Right lobe of liver (tissue), 6 donors: Measurements from ENCODE around the gene G0S2. TPM values are rescaled to one million over a fixed set of nuclear protein-coding genes. Genes with fewer than 3 reads are reported as not detected.

Experiments used
- ATAC-seq, 4 donors: fragments of 200-7000 bp; cut with Tn5 transposase; one replicate each; pipeline ENCODE4 v1.9.1; 2020; ENCODE audit warnings: mild to moderate bottlenecking in 4 of 4, moderate library complexity in 4 of 4
- DNase-seq, 3 donors: peaks; one replicate each; pipeline ENCODE4 v3.0.0-alpha.2; 2020
- H3K27ac ChIP-seq, 3 donors: fragments of 200-600 bp; one replicate each; pipeline ENCODE4 v1.8.0; 2022
- H3K27me3 ChIP-seq, 2 donors: fragments of 200-600 bp; one replicate each; pipeline ENCODE4 v1.8.0; 2022
- H3K36me3 ChIP-seq, 4 donors: fragments of 200-600 bp; sonication (generic) in 1 of 4; one replicate each; pipeline versions ENCODE4 v1.5.1 to v1.8.0; 2017 to 2022; ENCODE audit warnings: control low read depth in 1 of 4
- H3K4me1 ChIP-seq, 4 donors: fragments of 200-600 bp; sonication (generic) in 1 of 4; one replicate each; pipeline versions ENCODE4 v1.5.1 to v1.8.0; 2017 to 2022; ENCODE audit warnings: control low read depth in 1 of 4
- H3K4me3 ChIP-seq, 3 donors: fragments of 200-600 bp; one replicate each; pipeline ENCODE4 v1.8.0; 2022
- H3K9me3 ChIP-seq, 4 donors: fragments of 200-600 bp; sonication (generic) in 1 of 4; one replicate each; pipeline versions ENCODE4 v1.5.1 to v1.8.0; 2017 to 2022; ENCODE audit warnings: control low read depth in 1 of 4
- CTCF ChIP-seq, 4 donors: fragments of 200-600 bp in 3 of 4; fragments of 450-650 bp in 1 of 4; IDR thresholded peaks; one replicate each; pipeline versions ENCODE4 v1.5.1 to v1.8.0; 2016 to 2022; ENCODE audit warnings: antibody characterized with exemption in 4 of 4, mild to moderate bottlenecking in 2 of 4
- POLR2A ChIP-seq: fragments of 450-650 bp; IDR thresholded peaks from one replicate; pipeline ENCODE4 v1.6.1; 2017; ENCODE audit warnings: antibody characterized with exemption, mild to moderate bottlenecking
- WGBS: methylation state at CpG from one replicate; pipeline ENCODE4 v1.1.6; 2018; ENCODE audit warnings: low coverage, low lambda C conversion rate; ENCODE audit not compliant: insufficient coverage; ENCODE audit errors: missing lambda C conversion rate; 5-methylcytosine and 5-hydroxymethylcytosine counted together
- intact Hi-C, 2 donors: fragments of 100-400 bp; cut with DNase I; formaldehyde crosslinking; loops; one replicate each; pipeline versions ENCODE4 v1.11.2 to v1.14.1; 2022
- total RNA-seq, 6 experiments: library from RNA; depleted of rRNA in 2 of 6; stranded (reverse); fragments of >200 nt in 2 of 6; fragmentation: NEBNext Ultra II Directional in 3 of 6; extraction: Animal tissue kit (Norgen Biotek cat#: 25700) in 3 of 6; gene quantifications; one replicate each; pipeline versions ENCODE4 v1.1.0 to v1.2.4, GENCODE V29; 2016 to 2023
- donor health status: DM: no; HTN: yes; CAD: no.
- donor health status: DM: no; HTN: no; CAD: no.
- donor health status: DM: no; HTN: no; CAD: no.
- donor health status: DM: no; HTN: yes; CAD: no.
- donor health status: DM: no; HTN: yes; CAD: no.

Gene G0S2
- total RNA-seq, 6 experiments from 2014 or later, result 36.9 to 749 (median 247) TPM

GRCh38 chr1:209723265-209723664 lies 48.1 kb downstream of the G0S2 start:
- DNase-seq (no peak), ATAC-seq (peak in 2 of 4 donors; percentile 1 to 11)
- H3K4me1 ChIP-seq, result peaks cover 0 to 63% (median 24%) of the 10 kb centered on the region in 4 donors
- WGBS, result 44% methylated on average over 3 of the region's 3 CpGs
- H3K4me3 ChIP-seq, result no peak overlapping the region
- peak overlapping the region; percentile 78 to 95 (median 93) for H3K27ac ChIP-seq
- intact Hi-C loops, result no loop called here
- no peaks in the 10 kb centered on the region for H3K36me3 ChIP-seq
- H3K27me3 ChIP-seq, result no peaks in the 10 kb centered on the region
- TF ChIP-seq CTCF (IDR thresholded peaks at IDR 0.05), result no peak
- no peak for TF ChIP-seq POLR2A
- no peaks in the 10 kb centered on the region for H3K9me3 ChIP-seq

GRCh38 chr1:209723756-209724693 lies 48.8 kb downstream of the G0S2 start:
- WGBS, result 11% methylated on average over 3 of the region's 3 CpGs
- TF ChIP-seq CTCF (IDR thresholded peaks at IDR 0.05), result no peak
- Histone ChIP-seq H3K27ac (peak overlapping the region; percentile 78 to 95 (median 93)), H3K36me3 (no peaks in the 10 kb centered on the region), H3K4me3 (no peak overlapping the region), H3K4me1 (peaks cover 0 to 69% (median 24%) of the 10 kb centered on the region in 4 donors), H3K27me3 (no peaks in the 10 kb centered on the region), H3K9me3 (no peaks in the 10 kb centered on the region)
- ATAC-seq (peak; percentile 49 to 75 (median 66)), DNase-seq (peak in 1 of 3 donors; percentile 64)
- intact Hi-C loops, result no loop called here

Other genes with a start within 250 kb of the G0S2 start
- gene CAMK1G, start 91.7 kb upstream of the G0S2 start, total RNA-seq, result under 1 TPM in 4 of 6 experiments, not detected in 2; 0.17 to 0.80 (median 0.37) TPM
- 10 to 100 TPM in 1 of 6 experiments, 1 to 10 TPM in 5; 5.0 to 14.6 (median 8.4) TPM for gene LAMB3, start 23.0 kb upstream of the G0S2 start, total RNA-seq
- gene HSD11B1, start 29.4 kb downstream of the G0S2 start, total RNA-seq, result 100 to 1,000 TPM; 281 to 749 (median 512) TPM
- gene TRAF3IP3, start 80.6 kb downstream of the G0S2 start, total RNA-seq, result 1 to 10 TPM in 5 of 6 experiments, under 1 TPM in 1; 0.95 to 7.7 (median 1.6) TPM
- 1 to 10 TPM in 3 of 6 experiments, under 1 TPM in 3; 0.81 to 1.6 (median 1.0) TPM for gene C1orf74, start 109.1 kb downstream of the G0S2 start, total RNA-seq
- gene IRF6, start 130.7 kb downstream of the G0S2 start, total RNA-seq, result 10 to 100 TPM; 24.9 to 33.9 (median 28.9) TPM
- 1 to 10 TPM; 4.6 to 10.0 (median 6.4) TPM for gene UTP25, start 152.6 kb downstream of the G0S2 start, total RNA-seq